HepG2 (cell line): ENCODE results near the gene P4HB. TPM values are rescaled to one million over a fixed set of nuclear protein-coding genes. Genes with fewer than 3 reads are reported as not detected.

ENCODE experiments used
- ADNP ChIP-seq: sonication (generic); formaldehyde crosslinking; IDR thresholded peaks from 2 replicates; pipeline ENCODE4 v1.4.0; 2020; ENCODE audit warnings: missing genetic modification reagents
- ARID2 ChIP-seq: sonication (generic); formaldehyde crosslinking; IDR thresholded peaks from 2 replicates; pipeline ENCODE4 v1.8.1; 2022; ENCODE audit warnings: mild to moderate bottlenecking, missing genetic modification reagents, borderline replicate concordance
- IRX3 ChIP-seq: sonication (generic); formaldehyde crosslinking; IDR thresholded peaks from 2 replicates; pipeline ENCODE4 v1.8.1; 2023; ENCODE audit warnings: mild to moderate bottlenecking, low read depth, missing genetic modification reagents, borderline replicate concordance
- MATR3 ChIP-seq: sonication (generic); formaldehyde crosslinking; IDR thresholded peaks from 2 replicates; pipeline ENCODE4 v1.4.0; 2020; ENCODE audit warnings: missing genetic modification reagents
- NR2F1 ChIP-seq, 2 experiments: fragments of 450-650 bp in 1 of 2; formaldehyde crosslinking in 1 of 2; IDR thresholded peaks; 2 replicates each; pipeline versions ENCODE4 v1.5.0 to v1.6.1; 2016 to 2020; ENCODE audit warnings: mild to moderate bottlenecking in 1 of 2, missing compliant biosample characterization in 1 of 2, missing genetic modification reagents in 1 of 2, moderate library complexity in 1 of 2
- NR2F6 ChIP-seq, 2 experiments: IDR thresholded peaks; 2 replicates each; pipeline ENCODE4 v1.6.1; 2016; ENCODE audit warnings: antibody characterized with exemption in 1 of 2, mild to moderate bottlenecking in 1 of 2
- TAF1 ChIP-seq: sonication (generic); formaldehyde crosslinking; IDR thresholded peaks from 2 replicates; pipeline ENCODE4 v1.4.0; 2020; ENCODE audit warnings: missing genetic modification reagents
- ZBTB38 ChIP-seq: sonication (generic); formaldehyde crosslinking; IDR thresholded peaks from 2 replicates; pipeline ENCODE4 v1.5.1; 2020; ENCODE audit warnings: mild to moderate bottlenecking, missing genetic modification reagents
- ZNF256 ChIP-seq: sonication (generic); formaldehyde crosslinking; conservative IDR thresholded peaks from 2 replicates; pipeline ENCODE4 v1.4.0; 2020; ENCODE audit warnings: missing genetic modification reagents
- ZNF354B ChIP-seq: sonication (generic); formaldehyde crosslinking; IDR thresholded peaks from 2 replicates; pipeline ENCODE4 v1.8.0; 2022; ENCODE audit warnings: mild to moderate bottlenecking, missing genetic modification reagents
- ZNF430 ChIP-seq: sonication (generic); formaldehyde crosslinking; IDR thresholded peaks from 2 replicates; pipeline ENCODE4 v1.9.0; 2021; ENCODE audit warnings: mild to moderate bottlenecking, missing genetic modification reagents
- ZNF546 ChIP-seq: sonication (generic); formaldehyde crosslinking; conservative IDR thresholded peaks from 2 replicates; pipeline ENCODE4 v1.8.1; 2023; ENCODE audit warnings: mild to moderate bottlenecking, missing genetic modification reagents
- ZNF567 ChIP-seq: sonication (generic); formaldehyde crosslinking; IDR thresholded peaks from 2 replicates; pipeline ENCODE4 v1.8.1; 2023; ENCODE audit warnings: mild to moderate bottlenecking, missing genetic modification reagents, borderline replicate concordance
- ZNF761 ChIP-seq: sonication (generic); formaldehyde crosslinking; conservative IDR thresholded peaks from 2 replicates; pipeline ENCODE4 v1.4.0; 2020; ENCODE audit warnings: mild to moderate bottlenecking, missing genetic modification reagents
- ZNF766 ChIP-seq: sonication (generic); formaldehyde crosslinking; IDR thresholded peaks from 2 replicates; pipeline ENCODE4 v1.5.0; 2020; ENCODE audit warnings: missing genetic modification reagents, borderline replicate concordance
- ZSCAN9 ChIP-seq: IDR thresholded peaks from 2 replicates; pipeline ENCODE4 v1.6.1; 2016; ENCODE audit warnings: borderline replicate concordance
- polyA plus RNA-seq, 8 experiments: library from polyadenylated mRNA; depleted of rRNA in 3 of 8; stranded (reverse) in 7 of 8; unstranded in 1 of 8; fragments of >200 nt; fragmentation: Illumina TruSeq in 4 of 8; extraction: Trizol in 4 of 8; gene quantifications; 2 replicates each; pipeline versions ENCODE4 v1.2.1 to v1.2.3, GENCODE V29; 2011 to 2016; ENCODE audit warnings: low read depth in 4 of 8, missing spikeins in 1 of 8, mixed read lengths in 1 of 8; ENCODE audit not compliant: insufficient read depth in 1 of 8
- total RNA-seq, 5 experiments: library from RNA; depleted of rRNA; stranded (reverse); fragments of >200 nt; fragmentation: Illumina TruSeq; extraction: Trizol; gene quantifications; 2 replicates each; pipeline ENCODE4 v1.2.3, GENCODE V29; 2016; ENCODE audit warnings: low read depth in 1 of 5
- TF ChIP-seq, protein P1 (sequence below), 2 experiments: sonication (generic) in 1 of 2; formaldehyde crosslinking in 1 of 2; IDR thresholded peaks; 2 replicates each; pipeline versions ENCODE4 v1.4.0 to v1.6.1; 2018 to 2020; ENCODE audit warnings: missing genetic modification reagents in 2 of 2, borderline replicate concordance in 1 of 2, low read depth in 1 of 2, mild to moderate bottlenecking in 1 of 2, missing biosample characterization in 1 of 2
- TF ChIP-seq, protein P2 (sequence below): sonication (generic); formaldehyde crosslinking; IDR thresholded peaks from 2 replicates; pipeline ENCODE4 v1.5.1; 2020; ENCODE audit warnings: mild to moderate bottlenecking, missing genetic modification reagents
- TF ChIP-seq, protein P3 (sequence below): sonication (generic); formaldehyde crosslinking; IDR thresholded peaks from 2 replicates; pipeline ENCODE4 v1.8.0; 2022; ENCODE audit warnings: missing genetic modification reagents, mild to moderate bottlenecking, inconsistent platforms, borderline replicate concordance
- TF ChIP-seq, protein P4 (sequence below): sonication (generic); formaldehyde crosslinking; IDR thresholded peaks from 2 replicates; pipeline ENCODE4 v1.4.0; 2020; ENCODE audit warnings: mild to moderate bottlenecking, missing genetic modification reagents, borderline replicate concordance

P4HB gene
- total and polyA plus RNA-seq, 2 of the 13 experiments (the other 11 are each of a cell fraction or from before 2014, with no cell fraction given): 185 to 782 TPM

DNA sequence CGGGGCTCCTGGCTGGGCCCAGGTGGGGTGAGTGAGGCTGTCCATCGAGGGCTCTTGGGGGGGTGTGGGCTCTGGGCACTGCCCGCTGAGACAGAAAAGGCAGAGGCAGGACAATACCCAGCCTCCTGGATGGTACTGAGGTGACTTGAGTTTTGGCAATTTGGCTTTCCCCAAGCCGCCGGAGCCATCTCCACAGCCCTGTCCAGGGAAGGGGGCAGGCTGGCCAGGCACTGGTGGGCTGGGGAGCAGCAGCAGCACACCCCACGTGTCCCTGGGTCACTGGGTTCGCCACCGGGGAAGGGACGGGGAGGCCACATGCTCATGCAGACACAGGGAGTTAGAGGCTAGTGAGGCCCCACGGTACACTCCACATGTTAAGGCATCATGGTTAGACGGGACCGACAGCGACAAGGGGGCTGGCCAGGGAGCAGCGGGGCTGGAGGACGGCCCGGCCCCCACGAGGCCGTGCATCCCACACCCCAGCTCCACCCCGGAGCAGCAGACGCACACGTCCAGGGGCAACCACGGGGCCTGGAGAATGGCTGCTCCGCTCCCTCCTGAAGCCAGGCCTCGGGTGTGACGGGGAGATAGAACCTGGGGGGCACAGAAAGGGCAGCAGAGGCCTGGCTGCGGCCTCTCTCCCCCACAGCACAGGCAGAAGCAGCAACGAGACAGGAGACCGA, 7.8 kb upstream of the P4HB start (continued):
- TF ChIP-seq, protein P1, sequence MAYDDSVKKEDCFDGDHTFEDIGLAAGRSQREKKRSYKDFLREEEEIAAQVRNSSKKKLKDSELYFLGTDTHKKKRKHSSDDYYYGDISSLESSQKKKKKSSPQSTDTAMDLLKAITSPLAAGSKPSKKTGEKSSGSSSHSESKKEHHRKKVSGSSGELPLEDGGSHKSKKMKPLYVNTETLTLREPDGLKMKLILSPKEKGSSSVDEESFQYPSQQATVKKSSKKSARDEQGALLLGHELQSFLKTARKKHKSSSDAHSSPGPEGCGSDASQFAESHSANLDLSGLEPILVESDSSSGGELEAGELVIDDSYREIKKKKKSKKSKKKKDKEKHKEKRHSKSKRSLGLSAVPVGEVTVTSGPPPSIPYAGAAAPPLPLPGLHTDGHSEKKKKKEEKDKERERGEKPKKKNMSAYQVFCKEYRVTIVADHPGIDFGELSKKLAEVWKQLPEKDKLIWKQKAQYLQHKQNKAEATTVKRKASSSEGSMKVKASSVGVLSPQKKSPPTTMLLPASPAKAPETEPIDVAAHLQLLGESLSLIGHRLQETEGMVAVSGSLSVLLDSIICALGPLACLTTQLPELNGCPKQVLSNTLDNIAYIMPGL (CRISPR knock-in tag; IDR thresholded peaks at IDR 0.05; ENCODE audit: borderline replicate concordance in 1 of 2, low read depth in 1 of 2): 0 out of 4 replicates have a peak, but pooled peaks of 1 of the 2 experiments have one; percentile 40
- TF ChIP-seq, protein P2, sequence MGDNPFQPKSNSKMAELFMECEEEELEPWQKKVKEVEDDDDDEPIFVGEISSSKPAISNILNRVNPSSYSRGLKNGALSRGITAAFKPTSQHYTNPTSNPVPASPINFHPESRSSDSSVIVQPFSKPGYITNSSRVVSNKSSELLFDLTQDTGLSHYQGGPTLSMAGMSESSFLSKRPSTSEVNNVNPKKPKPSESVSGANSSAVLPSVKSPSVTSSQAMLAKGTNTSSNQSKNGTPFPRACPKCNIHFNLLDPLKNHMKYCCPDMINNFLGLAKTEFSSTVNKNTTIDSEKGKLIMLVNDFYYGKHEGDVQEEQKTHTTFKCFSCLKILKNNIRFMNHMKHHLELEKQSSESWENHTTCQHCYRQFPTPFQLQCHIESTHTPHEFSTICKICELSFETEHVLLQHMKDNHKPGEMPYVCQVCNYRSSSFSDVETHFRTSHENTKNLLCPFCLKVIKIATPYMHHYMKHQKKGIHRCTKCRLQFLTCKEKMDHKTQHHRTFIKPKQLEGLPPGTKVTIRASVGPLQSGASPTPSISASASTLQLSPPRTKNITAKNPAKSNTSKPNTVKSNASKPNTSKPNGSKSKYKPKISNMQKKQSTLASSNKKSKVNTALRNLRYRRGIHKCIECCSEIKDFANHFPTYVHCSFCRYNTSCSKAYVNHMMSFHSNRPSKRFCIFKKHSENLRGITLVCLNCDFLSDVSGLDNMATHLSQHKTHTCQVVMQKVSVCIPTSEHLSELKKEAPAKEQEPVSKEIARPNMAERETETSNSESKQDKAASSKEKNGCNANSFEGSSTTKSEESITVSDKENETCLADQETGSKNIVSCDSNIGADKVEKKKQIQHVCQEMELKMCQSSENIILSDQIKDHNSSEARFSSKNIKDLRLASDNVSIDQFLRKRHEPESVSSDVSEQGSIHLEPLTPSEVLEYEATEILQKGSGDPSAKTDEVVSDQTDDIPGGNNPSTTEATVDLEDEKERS: no peak
- 0 out of 2 replicates have a peak, but pooled peaks have one; percentile 23 for TF ChIP-seq MATR3 (CRISPR knock-in tag)
- 0 out of 2 replicates have a peak, but pooled peaks have one; percentile 72 for TF ChIP-seq ZNF354B
- TF ChIP-seq ZNF546 (CRISPR knock-in tag): peak; percentile 23; the same call in 1 of the 2 replicates
- 0 out of 2 replicates have a peak, but pooled peaks have one; percentile 48 for TF ChIP-seq ARID2
- TF ChIP-seq ZNF766 (CRISPR knock-in tag): peak; percentile 39; the same call in 1 of the 2 replicates
- TF ChIP-seq ADNP (CRISPR knock-in tag): no peak
- peak; percentile 49; the same call in 1 of the 2 replicates for TF ChIP-seq ZBTB38 (CRISPR knock-in tag)
- TF ChIP-seq NR2F6 (IDR thresholded peaks at IDR 0.05): no peak
- no peak for TF ChIP-seq NR2F6 (CRISPR knock-in tag; IDR thresholded peaks at IDR 0.05)
- peak; percentile 54 for TF ChIP-seq IRX3 (CRISPR knock-in tag)
- no peak for TF ChIP-seq ZNF256 (CRISPR knock-in tag)
- 0 out of 2 replicates have a peak, but pooled peaks have one; percentile 7 for TF ChIP-seq ZSCAN9 (CRISPR knock-in tag)
- no peak; the same call in 1 of the 2 replicates for TF ChIP-seq ZNF430
- TF ChIP-seq TAF1 (CRISPR knock-in tag): peak; percentile 41; the same call in 1 of the 2 replicates
- TF ChIP-seq, protein P3, sequence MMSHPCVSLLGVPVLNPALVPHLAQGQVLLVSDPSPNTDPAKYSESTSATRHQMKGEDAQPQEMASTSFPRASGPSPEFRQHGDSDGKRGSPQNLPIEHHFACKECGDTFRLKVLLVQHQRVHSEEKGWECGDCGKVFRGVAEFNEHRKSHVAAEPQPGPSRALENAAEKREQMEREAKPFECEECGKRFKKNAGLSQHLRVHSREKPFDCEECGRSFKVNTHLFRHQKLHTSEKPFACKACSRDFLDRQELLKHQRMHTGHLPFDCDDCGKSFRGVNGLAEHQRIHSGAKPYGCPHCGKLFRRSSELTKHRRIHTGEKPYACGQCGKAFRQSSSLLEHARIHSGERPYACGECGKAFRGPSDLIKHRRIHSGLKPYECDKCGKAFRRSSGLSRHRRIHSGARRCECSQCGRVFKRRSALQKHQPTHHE (CRISPR knock-in tag): 0 out of 2 replicates have a peak, but pooled peaks have one; percentile 20
- TF ChIP-seq NR2F1 (CRISPR knock-in tag; IDR thresholded peaks at IDR 0.05): no peak
- no peak for TF ChIP-seq ZNF761 (CRISPR knock-in tag)
- TF ChIP-seq, protein P4, sequence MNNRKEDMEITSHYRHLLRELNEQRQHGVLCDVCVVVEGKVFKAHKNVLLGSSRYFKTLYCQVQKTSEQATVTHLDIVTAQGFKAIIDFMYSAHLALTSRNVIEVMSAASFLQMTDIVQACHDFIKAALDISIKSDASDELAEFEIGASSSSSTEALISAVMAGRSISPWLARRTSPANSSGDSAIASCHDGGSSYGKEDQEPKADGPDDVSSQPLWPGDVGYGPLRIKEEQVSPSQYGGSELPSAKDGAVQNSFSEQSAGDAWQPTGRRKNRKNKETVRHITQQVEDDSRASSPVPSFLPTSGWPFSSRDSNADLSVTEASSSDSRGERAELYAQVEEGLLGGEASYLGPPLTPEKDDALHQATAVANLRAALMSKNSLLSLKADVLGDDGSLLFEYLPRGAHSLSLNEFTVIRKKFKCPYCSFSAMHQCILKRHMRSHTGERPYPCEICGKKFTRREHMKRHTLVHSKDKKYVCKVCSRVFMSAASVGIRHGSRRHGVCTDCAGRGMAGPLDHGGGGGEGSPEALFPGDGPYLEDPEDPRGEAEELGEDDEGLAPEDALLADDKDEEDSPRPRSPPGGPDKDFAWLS (CRISPR knock-in tag): 0 out of 2 replicates have a peak, but pooled peaks have one; percentile 23
- TF ChIP-seq ZNF567 (CRISPR knock-in tag): no peak
